ENCODE results near the gene CABP5. TPM values are rescaled to one million over a fixed set of nuclear protein-coding genes. Genes with fewer than 3 reads are reported as not detected.

CABP5 gene
- total RNA-seq, 1 experiment from 2014 or later: not detected

DNA sequence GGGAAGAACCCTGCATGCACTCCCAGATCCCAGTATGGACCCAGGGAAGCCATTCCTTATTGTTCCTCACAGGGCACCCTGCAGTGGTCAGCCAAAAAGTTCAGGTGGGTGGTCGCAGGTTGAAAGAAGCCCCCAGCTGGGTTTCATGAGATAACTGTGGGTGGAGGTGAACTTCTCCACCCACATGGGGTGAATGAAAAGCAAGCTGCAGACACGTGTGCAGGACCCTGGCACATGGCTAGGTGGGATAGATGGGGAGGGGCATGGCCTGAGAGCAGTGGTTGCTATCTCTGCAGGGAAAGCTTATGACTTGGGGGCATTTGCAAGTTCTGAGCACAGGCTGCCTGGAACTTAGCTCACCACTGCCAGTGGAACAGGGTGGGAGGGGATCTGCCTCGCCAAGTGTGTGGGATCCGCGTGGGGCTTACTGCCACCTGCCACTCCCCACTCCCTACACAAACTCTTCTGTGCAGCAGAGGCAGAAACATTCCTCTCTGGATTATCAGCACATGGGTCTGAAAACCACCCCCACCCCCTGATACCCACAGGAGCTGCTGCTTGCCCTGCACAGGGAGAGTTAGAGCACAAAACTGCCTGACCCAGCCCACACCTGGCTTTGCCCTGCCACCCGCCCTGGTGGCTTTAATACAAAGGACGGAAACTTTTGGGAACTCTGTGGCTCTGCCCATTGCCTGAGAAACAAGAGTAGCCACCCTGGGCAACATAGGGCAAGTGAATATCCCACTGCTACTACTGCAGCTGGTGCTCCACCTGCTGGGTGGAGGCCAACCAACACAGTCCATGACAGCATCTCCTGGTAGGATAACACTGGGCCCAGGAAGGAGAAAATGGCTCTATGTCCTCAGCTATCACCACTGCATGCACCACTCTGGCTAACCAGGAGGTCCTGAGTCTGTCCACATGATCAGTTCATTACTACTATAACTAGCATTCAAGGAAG, 42.3 kb upstream of the CABP5 start:
- CTCF ChIA-PET: interaction anchor here (0.8 kb wide), 2 partner anchors 15 to 17 kb away, joined by 3 read pairs; no protein-coding TSS in a partner anchor
- H3K27ac ChIP-seq (ENCODE audit: low read depth, low read length): no peak overlapping the region
- DNase-seq (ENCODE audit: low read depth, low spot score): no peak
- no peak overlapping the region for H3K9ac ChIP-seq (ENCODE audit: low read length)
- H3K27me3 ChIP-seq (ENCODE audit: insufficient read depth, low read length): no peaks in the 10 kb centered on the region
- H3K4me1 ChIP-seq (ENCODE audit: control insufficient read depth in 1 of 2, insufficient read depth in 2 of 2, low read length in 2 of 2): peaks cover under 1 to 11% of the 10 kb centered on the region in 2 experiments; a peak in 2 of 4 replicates
- H3K4me3 ChIP-seq (replicated peaks in 1 of 2; ENCODE audit: low read depth in 1 of 2, low read length in 2 of 2): no peak overlapping the region
- no peaks in the 10 kb centered on the region for H3K36me3 ChIP-seq (ENCODE audit: control insufficient read depth in 1 of 2, insufficient read depth in 2 of 2, low read length in 2 of 2)
- H3K4me2 ChIP-seq (ENCODE audit: low read length): no peak overlapping the region
- H3K9me2 ChIP-seq (ENCODE audit: insufficient read depth): no peaks in the 10 kb centered on the region
- TF ChIP-seq SRF (IDR thresholded peaks at IDR 0.05; ENCODE audit: low read depth) (no peak), ELF1 (IDR thresholded peaks at IDR 0.05; ENCODE audit: borderline replicate concordance, low read depth) (no peak), RAD21 (IDR thresholded peaks at IDR 0.05; ENCODE audit: low read depth) (peak; percentile 22; the same call in 1 of the 2 replicates), SP1 (IDR thresholded peaks at IDR 0.05; ENCODE audit: low read depth) (no peak), EZH2 (IDR thresholded peaks at IDR 0.05) (no peak)
- TF ChIP-seq, protein P1, sequence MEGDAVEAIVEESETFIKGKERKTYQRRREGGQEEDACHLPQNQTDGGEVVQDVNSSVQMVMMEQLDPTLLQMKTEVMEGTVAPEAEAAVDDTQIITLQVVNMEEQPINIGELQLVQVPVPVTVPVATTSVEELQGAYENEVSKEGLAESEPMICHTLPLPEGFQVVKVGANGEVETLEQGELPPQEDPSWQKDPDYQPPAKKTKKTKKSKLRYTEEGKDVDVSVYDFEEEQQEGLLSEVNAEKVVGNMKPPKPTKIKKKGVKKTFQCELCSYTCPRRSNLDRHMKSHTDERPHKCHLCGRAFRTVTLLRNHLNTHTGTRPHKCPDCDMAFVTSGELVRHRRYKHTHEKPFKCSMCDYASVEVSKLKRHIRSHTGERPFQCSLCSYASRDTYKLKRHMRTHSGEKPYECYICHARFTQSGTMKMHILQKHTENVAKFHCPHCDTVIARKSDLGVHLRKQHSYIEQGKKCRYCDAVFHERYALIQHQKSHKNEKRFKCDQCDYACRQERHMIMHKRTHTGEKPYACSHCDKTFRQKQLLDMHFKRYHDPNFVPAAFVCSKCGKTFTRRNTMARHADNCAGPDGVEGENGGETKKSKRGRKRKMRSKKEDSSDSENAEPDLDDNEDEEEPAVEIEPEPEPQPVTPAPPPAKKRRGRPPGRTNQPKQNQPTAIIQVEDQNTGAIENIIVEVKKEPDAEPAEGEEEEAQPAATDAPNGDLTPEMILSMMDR (IDR thresholded peaks at IDR 0.05 in 2 of 3, conservative IDR thresholded peaks at IDR 0.05 in 1 of 3; ENCODE audit: borderline replicate concordance in 1 of 3, insufficient read depth in 1 of 3, low read depth in 2 of 3, low read length in 2 of 3): peak in 2 of 3 experiments; percentile 32 to 46; a peak in 3 of 6 replicates
- TF ChIP-seq, protein P2, sequence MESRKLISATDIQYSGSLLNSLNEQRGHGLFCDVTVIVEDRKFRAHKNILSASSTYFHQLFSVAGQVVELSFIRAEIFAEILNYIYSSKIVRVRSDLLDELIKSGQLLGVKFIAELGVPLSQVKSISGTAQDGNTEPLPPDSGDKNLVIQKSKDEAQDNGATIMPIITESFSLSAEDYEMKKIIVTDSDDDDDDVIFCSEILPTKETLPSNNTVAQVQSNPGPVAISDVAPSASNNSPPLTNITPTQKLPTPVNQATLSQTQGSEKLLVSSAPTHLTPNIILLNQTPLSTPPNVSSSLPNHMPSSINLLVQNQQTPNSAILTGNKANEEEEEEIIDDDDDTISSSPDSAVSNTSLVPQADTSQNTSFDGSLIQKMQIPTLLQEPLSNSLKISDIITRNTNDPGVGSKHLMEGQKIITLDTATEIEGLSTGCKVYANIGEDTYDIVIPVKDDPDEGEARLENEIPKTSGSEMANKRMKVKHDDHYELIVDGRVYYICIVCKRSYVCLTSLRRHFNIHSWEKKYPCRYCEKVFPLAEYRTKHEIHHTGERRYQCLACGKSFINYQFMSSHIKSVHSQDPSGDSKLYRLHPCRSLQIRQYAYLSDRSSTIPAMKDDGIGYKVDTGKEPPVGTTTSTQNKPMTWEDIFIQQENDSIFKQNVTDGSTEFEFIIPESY (IDR thresholded peaks at IDR 0.05; ENCODE audit: extremely low read depth, insufficient replicate concordance, low read length): no peak
- TF ChIP-seq, protein P3, sequence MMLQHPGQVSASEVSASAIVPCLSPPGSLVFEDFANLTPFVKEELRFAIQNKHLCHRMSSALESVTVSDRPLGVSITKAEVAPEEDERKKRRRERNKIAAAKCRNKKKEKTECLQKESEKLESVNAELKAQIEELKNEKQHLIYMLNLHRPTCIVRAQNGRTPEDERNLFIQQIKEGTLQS (IDR thresholded peaks at IDR 0.05): no peak
- TF ChIP-seq, protein P4, sequence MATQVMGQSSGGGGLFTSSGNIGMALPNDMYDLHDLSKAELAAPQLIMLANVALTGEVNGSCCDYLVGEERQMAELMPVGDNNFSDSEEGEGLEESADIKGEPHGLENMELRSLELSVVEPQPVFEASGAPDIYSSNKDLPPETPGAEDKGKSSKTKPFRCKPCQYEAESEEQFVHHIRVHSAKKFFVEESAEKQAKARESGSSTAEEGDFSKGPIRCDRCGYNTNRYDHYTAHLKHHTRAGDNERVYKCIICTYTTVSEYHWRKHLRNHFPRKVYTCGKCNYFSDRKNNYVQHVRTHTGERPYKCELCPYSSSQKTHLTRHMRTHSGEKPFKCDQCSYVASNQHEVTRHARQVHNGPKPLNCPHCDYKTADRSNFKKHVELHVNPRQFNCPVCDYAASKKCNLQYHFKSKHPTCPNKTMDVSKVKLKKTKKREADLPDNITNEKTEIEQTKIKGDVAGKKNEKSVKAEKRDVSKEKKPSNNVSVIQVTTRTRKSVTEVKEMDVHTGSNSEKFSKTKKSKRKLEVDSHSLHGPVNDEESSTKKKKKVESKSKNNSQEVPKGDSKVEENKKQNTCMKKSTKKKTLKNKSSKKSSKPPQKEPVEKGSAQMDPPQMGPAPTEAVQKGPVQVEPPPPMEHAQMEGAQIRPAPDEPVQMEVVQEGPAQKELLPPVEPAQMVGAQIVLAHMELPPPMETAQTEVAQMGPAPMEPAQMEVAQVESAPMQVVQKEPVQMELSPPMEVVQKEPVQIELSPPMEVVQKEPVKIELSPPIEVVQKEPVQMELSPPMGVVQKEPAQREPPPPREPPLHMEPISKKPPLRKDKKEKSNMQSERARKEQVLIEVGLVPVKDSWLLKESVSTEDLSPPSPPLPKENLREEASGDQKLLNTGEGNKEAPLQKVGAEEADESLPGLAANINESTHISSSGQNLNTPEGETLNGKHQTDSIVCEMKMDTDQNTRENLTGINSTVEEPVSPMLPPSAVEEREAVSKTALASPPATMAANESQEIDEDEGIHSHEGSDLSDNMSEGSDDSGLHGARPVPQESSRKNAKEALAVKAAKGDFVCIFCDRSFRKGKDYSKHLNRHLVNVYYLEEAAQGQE (IDR thresholded peaks at IDR 0.05; ENCODE audit: low read depth): no peak
- no peak overlapping the region for H2AFZ ChIP-seq (ENCODE audit: low read depth, low read length, poor library complexity, severe bottlenecking)
- no peaks in the 10 kb centered on the region for H3K9me3 ChIP-seq (ENCODE audit: control insufficient read depth in 1 of 2, insufficient read depth in 1 of 2, low read depth in 1 of 2, low read length in 2 of 2)
- intact Hi-C loops (cut with micrococcal nuclease): no loop called here
- H3K79me2 ChIP-seq (ENCODE audit: insufficient read depth, low read length): no peaks in the 10 kb centered on the region
- POLR2A ChIA-PET: no interaction called here
- BruUV-seq (replicated peaks): no TSS peak
- peak; percentile 90 for ATAC-seq
- RAD21 ChIA-PET (ENCODE audit: low non-redundant PET in 1 of 2, low total read pairs in 2 of 2, uncharacterized antibody in 2 of 2, unreplicated experiment in 2 of 2): no interaction called here
- H4K20me1 ChIP-seq (ENCODE audit: insufficient read depth): no peaks in the 10 kb centered on the region
